MCF 10A (cell line): ENCODE data around the gene PLD6. TPM values are rescaled to one million over a fixed set of nuclear protein-coding genes. Genes with fewer than 3 reads are reported as not detected.

Experiments used
- BruUV-seq: library from RNA; stranded (reverse); fragments of 400-500 nt; replicated peaks from 2 replicates; lab custom pipeline; 2021; lab: Mats Ljungman, UMichigan
- CTCF ChIA-PET: fragments of 300-600 bp; sonication (Branson Sonifier 250); formaldehyde crosslinking; extraction: SDS; loops from one replicate; lab custom pipeline; 2021; ENCODE audit warnings: antibody characterized with exemption, inconsistent platforms; lab: Yijun Ruan, JAX
- POLR2A ChIA-PET: fragments of 300-600, 350-650 bp; sonication (Branson Sonifier 250); formaldehyde crosslinking; extraction: SDS; loops from one replicate; lab custom pipeline; 2020; ENCODE audit warnings: antibody characterized with exemption, inconsistent platforms; lab: Yijun Ruan, JAX
- DNase-seq: peaks from one replicate; pipeline ENCODE4 v3.0.0-alpha.2; 2018; ENCODE audit not compliant: unreplicated experiment
- H3K27ac Mint-ChIP-seq: one replicate; pipeline ENCODE4 v1.8.0; 2022; ENCODE audit warnings: mild to moderate bottlenecking, low read depth, mixed read lengths; ENCODE audit not compliant: unreplicated experiment
- H3K27me3 Mint-ChIP-seq: one replicate; pipeline ENCODE4 v1.8.0; 2022; ENCODE audit warnings: mixed read lengths; ENCODE audit not compliant: insufficient read depth, unreplicated experiment
- H3K36me3 Mint-ChIP-seq: one replicate; pipeline ENCODE4 v1.8.0; 2022; ENCODE audit warnings: mild to moderate bottlenecking, moderate library complexity, mixed read lengths; ENCODE audit not compliant: insufficient read depth, unreplicated experiment
- H3K4me1 Mint-ChIP-seq: one replicate; pipeline ENCODE4 v1.8.0; 2022; ENCODE audit warnings: mixed read lengths; ENCODE audit not compliant: insufficient read depth, unreplicated experiment
- H3K4me3 Mint-ChIP-seq: one replicate; pipeline ENCODE4 v1.8.0; 2022; ENCODE audit warnings: mild to moderate bottlenecking, moderate library complexity, mixed read lengths; ENCODE audit not compliant: unreplicated experiment
- H3K9me3 Mint-ChIP-seq: one replicate; pipeline ENCODE4 v1.8.0; 2022; ENCODE audit warnings: mixed read lengths; ENCODE audit not compliant: unreplicated experiment
- intact Hi-C: fragments of 100-400 bp; cut with micrococcal nuclease; formaldehyde crosslinking; loops from 2 replicates; pipeline ENCODE4 v1.14.1; 2022
- total RNA-seq: library from RNA; stranded (reverse); gene quantifications from 2 replicates; pipeline ENCODE4 v1.2.3, GENCODE V29; 2022
- TF ChIP-seq, protein P1 (sequence below): fragments of 200-600 bp; IDR thresholded peaks from one replicate; pipeline ENCODE4 v1.8.0; 2022; ENCODE audit warnings: antibody characterized with exemption, mild to moderate bottlenecking; ENCODE audit not compliant: unreplicated experiment

Gene PLD6
- total RNA-seq, 1 experiment from 2014 or later: 5.5 TPM

GRCh38 chr17:17229416-17230384, 23.6 kb upstream of the PLD6 start:
- CTCF ChIA-PET: no interaction called here
- POLR2A ChIA-PET: no interaction called here
- Mint-ChIP-seq H3K36me3 (peaks cover 81% of the 10 kb centered on the region), H3K4me3 (no peak overlapping the region), H3K9me3 (no peaks in the 10 kb centered on the region), H3K27ac (no peak overlapping the region), H3K27me3 (no peaks in the 10 kb centered on the region), H3K4me1 (no peaks in the 10 kb centered on the region)
- no peak for DNase-seq
- intact Hi-C loops: no loop called here
- BruUV-seq: no TSS peak
- TF ChIP-seq, protein P1, sequence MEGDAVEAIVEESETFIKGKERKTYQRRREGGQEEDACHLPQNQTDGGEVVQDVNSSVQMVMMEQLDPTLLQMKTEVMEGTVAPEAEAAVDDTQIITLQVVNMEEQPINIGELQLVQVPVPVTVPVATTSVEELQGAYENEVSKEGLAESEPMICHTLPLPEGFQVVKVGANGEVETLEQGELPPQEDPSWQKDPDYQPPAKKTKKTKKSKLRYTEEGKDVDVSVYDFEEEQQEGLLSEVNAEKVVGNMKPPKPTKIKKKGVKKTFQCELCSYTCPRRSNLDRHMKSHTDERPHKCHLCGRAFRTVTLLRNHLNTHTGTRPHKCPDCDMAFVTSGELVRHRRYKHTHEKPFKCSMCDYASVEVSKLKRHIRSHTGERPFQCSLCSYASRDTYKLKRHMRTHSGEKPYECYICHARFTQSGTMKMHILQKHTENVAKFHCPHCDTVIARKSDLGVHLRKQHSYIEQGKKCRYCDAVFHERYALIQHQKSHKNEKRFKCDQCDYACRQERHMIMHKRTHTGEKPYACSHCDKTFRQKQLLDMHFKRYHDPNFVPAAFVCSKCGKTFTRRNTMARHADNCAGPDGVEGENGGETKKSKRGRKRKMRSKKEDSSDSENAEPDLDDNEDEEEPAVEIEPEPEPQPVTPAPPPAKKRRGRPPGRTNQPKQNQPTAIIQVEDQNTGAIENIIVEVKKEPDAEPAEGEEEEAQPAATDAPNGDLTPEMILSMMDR: no peak

DNA sequence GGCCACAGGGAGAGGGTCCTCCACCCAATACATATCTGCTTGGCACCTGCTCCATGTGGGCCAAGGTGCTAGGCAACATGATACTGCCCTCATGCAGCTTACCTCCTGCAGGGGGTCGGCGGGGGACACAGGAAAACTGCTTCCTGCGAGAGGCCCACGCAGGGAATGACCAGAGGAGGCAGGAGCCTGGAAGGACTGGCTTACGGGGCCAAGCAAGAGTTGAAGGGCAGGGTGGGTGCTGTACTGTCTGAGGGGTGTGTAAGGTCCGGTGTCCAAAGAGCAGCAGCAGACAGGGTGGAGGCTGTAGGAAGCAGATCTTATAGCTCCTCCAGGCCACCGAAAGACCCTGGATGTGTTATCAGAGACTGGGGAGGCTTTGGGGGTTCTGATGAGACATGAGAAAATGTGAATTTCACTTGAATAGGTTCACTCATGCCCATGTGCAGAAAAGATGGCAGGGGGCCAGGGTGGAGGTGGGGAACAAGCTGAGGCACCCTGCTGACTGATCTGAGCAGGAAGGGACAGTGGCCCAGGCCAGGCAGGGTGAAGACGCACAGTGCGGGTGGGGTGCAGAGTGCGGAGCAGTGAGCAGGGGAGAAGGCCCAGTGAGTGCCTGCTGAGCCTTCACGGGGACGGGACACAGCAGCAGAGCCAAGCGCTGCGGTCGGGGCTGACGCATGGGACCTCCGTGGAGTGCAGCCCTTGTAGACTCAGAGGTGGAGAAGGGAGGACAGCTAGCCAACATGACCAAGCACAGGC, 22.6 kb upstream of the PLD6 start:
- Mint-ChIP-seq H3K27ac (no peak overlapping the region), H3K4me1 (no peaks in the 10 kb centered on the region), H3K27me3 (no peaks in the 10 kb centered on the region), H3K36me3 (peaks cover 91% of the 10 kb centered on the region), H3K4me3 (no peak overlapping the region), H3K9me3 (no peaks in the 10 kb centered on the region)
- BruUV-seq: no TSS peak
- TF ChIP-seq, protein P1: no peak
- DNase-seq: no peak
- CTCF ChIA-PET: no interaction called here
- POLR2A ChIA-PET: no interaction called here
- intact Hi-C loops: no loop called here

GRCh38 chr17:17227608-17228520, 21.7 kb upstream of the PLD6 start:
- H3K4me1 Mint-ChIP-seq: no peaks in the 10 kb centered on the region
- no peaks in the 10 kb centered on the region for H3K27me3 Mint-ChIP-seq
- POLR2A ChIA-PET: no interaction called here
- DNase-seq: no peak
- H3K36me3 Mint-ChIP-seq: peaks cover 89% of the 10 kb centered on the region
- CTCF ChIA-PET: no interaction called here
- intact Hi-C loops: no loop called here
- H3K9me3 Mint-ChIP-seq: no peaks in the 10 kb centered on the region
- no peak overlapping the region for H3K27ac Mint-ChIP-seq
- no peak overlapping the region for H3K4me3 Mint-ChIP-seq
- TF ChIP-seq, protein P1: no peak
- BruUV-seq: no TSS peak
